H9 (cell line): Measurements from ENCODE around the gene ENO3. TPM values are rescaled to one million over a fixed set of nuclear protein-coding genes. Genes with fewer than 3 reads are reported as not detected.

Experiments used
- DNase-seq: peaks from one replicate; pipeline ENCODE4 v3.0.0-alpha.2; 2017
- H2AFZ ChIP-seq: one replicate; pipeline ENCODE4 v1.6.1; 2013; ENCODE audit warnings: mild to moderate bottlenecking, low read length, control low read depth, moderate library complexity
- H2AK5ac ChIP-seq: 2 replicates; pipeline ENCODE4 v1.6.1; 2013; ENCODE audit warnings: low read length, control low read depth, mixed read lengths; ENCODE audit not compliant: insufficient read length
- H2BK120ac ChIP-seq: one replicate; pipeline ENCODE4 v1.6.1; 2013; ENCODE audit warnings: low read depth, mild to moderate bottlenecking, low read length, control low read depth, inconsistent platforms; ENCODE audit not compliant: poor library complexity, severe bottlenecking
- H2BK12ac ChIP-seq: 2 replicates; pipeline ENCODE4 v1.6.1; 2013; ENCODE audit warnings: low read length, control low read depth, mixed read lengths, low read depth; ENCODE audit not compliant: insufficient read length
- H2BK15ac ChIP-seq: 2 replicates; pipeline ENCODE4 v1.6.1; 2013; ENCODE audit warnings: low read depth, low read length, control low read depth
- H2BK20ac ChIP-seq: one replicate; pipeline ENCODE4 v1.6.1; 2013; ENCODE audit warnings: low read depth, mild to moderate bottlenecking, low read length, control low read depth, inconsistent platforms; ENCODE audit not compliant: poor library complexity, severe bottlenecking
- H2BK5ac ChIP-seq: 2 replicates; pipeline ENCODE4 v1.6.1; 2013; ENCODE audit warnings: low read length, control low read depth, mixed read lengths; ENCODE audit not compliant: insufficient read length
- H3K14ac ChIP-seq: 2 replicates; pipeline ENCODE4 v1.6.1; 2013; ENCODE audit warnings: low read length, control low read depth; ENCODE audit not compliant: insufficient read depth
- H3K18ac ChIP-seq: 2 replicates; pipeline ENCODE4 v1.6.1; 2013; ENCODE audit warnings: low read depth, mild to moderate bottlenecking, mixed read lengths, low read length, control low read depth; ENCODE audit not compliant: insufficient read length
- H3K23ac ChIP-seq: 2 replicates; pipeline ENCODE4 v1.6.1; 2013; ENCODE audit warnings: low read length, control low read depth, mixed read lengths, low read depth; ENCODE audit not compliant: insufficient read length
- H3K23me2 ChIP-seq: 2 replicates; pipeline ENCODE4 v1.6.1; 2013; ENCODE audit warnings: low read depth, mild to moderate bottlenecking, mixed read lengths, low read length, control low read depth; ENCODE audit not compliant: insufficient read length, poor library complexity, severe bottlenecking
- H3K27ac ChIP-seq: 2 replicates; pipeline ENCODE4 v1.5.1; 2013; ENCODE audit warnings: low read length, control low read depth, mixed read lengths, low read depth; ENCODE audit not compliant: insufficient read length
- H3K27me3 ChIP-seq: 2 replicates; pipeline ENCODE4 v1.6.1; 2013; ENCODE audit warnings: low read length, control low read depth, inconsistent platforms; ENCODE audit not compliant: insufficient read depth
- H3K4ac ChIP-seq: 2 replicates; pipeline ENCODE4 v1.6.1; 2013; ENCODE audit warnings: low read depth, mild to moderate bottlenecking, control low read depth, inconsistent platforms, low read length, moderate library complexity
- H3K4me1 ChIP-seq: 2 replicates; pipeline ENCODE4 v1.6.1; 2013; ENCODE audit warnings: low read length, control low read depth, inconsistent platforms; ENCODE audit not compliant: insufficient read depth
- H3K4me2 ChIP-seq: 2 replicates; pipeline ENCODE4 v1.6.1; 2013; ENCODE audit warnings: low read length, control low read depth, mixed read lengths; ENCODE audit not compliant: insufficient read length, insufficient read depth
- H3K56ac ChIP-seq: 2 replicates; pipeline ENCODE4 v1.6.1; 2013; ENCODE audit warnings: low read depth, mild to moderate bottlenecking, mixed read lengths, low read length, control low read depth; ENCODE audit not compliant: insufficient read length
- H3K79me1 ChIP-seq: 2 replicates; pipeline ENCODE4 v1.6.1; 2013; ENCODE audit warnings: low read depth, mild to moderate bottlenecking, moderate library complexity, low read length, control low read depth, inconsistent platforms; ENCODE audit not compliant: insufficient read depth, poor library complexity, severe bottlenecking
- H3K79me2 ChIP-seq: 2 replicates; pipeline ENCODE4 v1.6.1; 2013; ENCODE audit warnings: low read length, control low read depth, inconsistent platforms; ENCODE audit not compliant: insufficient read depth
- H3K9ac ChIP-seq: 2 replicates; pipeline ENCODE4 v1.6.1; 2013; ENCODE audit warnings: low read length, control low read depth, mixed read lengths; ENCODE audit not compliant: insufficient read length; ENCODE audit errors: extremely low read depth
- H3K9me3 ChIP-seq: one replicate; pipeline ENCODE4 v1.6.1; 2013; ENCODE audit warnings: low read depth, low read length, inconsistent platforms; ENCODE audit not compliant: control insufficient read depth
- H3T11ph ChIP-seq: one replicate; pipeline ENCODE4 v1.6.1; 2013; ENCODE audit warnings: mild to moderate bottlenecking, low read length, control low read depth, inconsistent platforms
- H4K20me1 ChIP-seq: one replicate; pipeline ENCODE4 v1.6.1; 2013; ENCODE audit not compliant: control insufficient read depth, insufficient read length, insufficient read depth
- H4K5ac ChIP-seq: 2 replicates; pipeline ENCODE4 v1.6.1; 2013; ENCODE audit warnings: low read depth, mild to moderate bottlenecking, mixed read lengths, low read length, control low read depth; ENCODE audit not compliant: insufficient read length
- H4K8ac ChIP-seq: replicated peaks from 2 replicates; pipeline ENCODE4 v1.6.1; 2013; ENCODE audit warnings: low read length, control low read depth, mixed read lengths, low read depth; ENCODE audit not compliant: insufficient read length
- H4K91ac ChIP-seq: 2 replicates; pipeline ENCODE4 v1.6.1; 2013; ENCODE audit warnings: low read depth, mild to moderate bottlenecking, moderate library complexity, mixed read lengths, low read length, control low read depth; ENCODE audit not compliant: insufficient read length
- H3K27ac Mint-ChIP-seq, 3 experiments: 2 replicates in 2 of 3; 3 replicates in 1 of 3; pipeline ENCODE4 v1.8.0; 2020 to 2021; ENCODE audit warnings: mixed read lengths in 3 of 3, mild to moderate bottlenecking in 1 of 3, moderate library complexity in 1 of 3
- H3K27me3 Mint-ChIP-seq: 2 replicates; pipeline ENCODE4 v1.8.0; 2021; ENCODE audit warnings: low read depth, mild to moderate bottlenecking, moderate library complexity, mixed read lengths
- H3K36me3 Mint-ChIP-seq, 3 experiments: 2 replicates in 2 of 3; 3 replicates in 1 of 3; pipeline ENCODE4 v1.8.0; 2020 to 2021; ENCODE audit warnings: low read depth in 3 of 3, mixed read lengths in 3 of 3; ENCODE audit not compliant: insufficient read depth in 1 of 3
- H3K4me1 Mint-ChIP-seq, 2 experiments: 2 replicates each; pipeline ENCODE4 v1.8.0; 2020; ENCODE audit warnings: mixed read lengths in 2 of 2
- H3K4me3 Mint-ChIP-seq, 2 experiments: 2 replicates in 1 of 2; 3 replicates in 1 of 2; pipeline ENCODE4 v1.8.0; 2020 to 2021; ENCODE audit warnings: mild to moderate bottlenecking in 2 of 2, mixed read lengths in 2 of 2, moderate library complexity in 1 of 2
- H3K9me3 Mint-ChIP-seq, 2 experiments: 2 replicates in 1 of 2; 3 replicates in 1 of 2; pipeline ENCODE4 v1.8.0; 2020; ENCODE audit warnings: mild to moderate bottlenecking in 2 of 2, mixed read lengths in 2 of 2, moderate library complexity in 1 of 2
- CTCF ChIP-seq: fragments of 200-600 bp; sonication (generic); conservative IDR thresholded peaks from 3 replicates; pipeline ENCODE4 v1.8.0; 2021; ENCODE audit warnings: antibody characterized with exemption, mild to moderate bottlenecking
- WGBS: extraction: QIAGEN DNeasy Blood & Tissue Kit; methylation state at CpG from one replicate; pipeline ENCODE4 v1.1.7; 2013; ENCODE audit warnings: missing lambda C conversion rate, low lambda C conversion rate, mixed read lengths; ENCODE audit not compliant: insufficient read length; ENCODE audit errors: extremely low coverage; 5-methylcytosine and 5-hydroxymethylcytosine counted together
- total RNA-seq: library from RNA; stranded (reverse); gene quantifications from 2 replicates; pipeline ENCODE4 v1.2.1, GENCODE V29; 2021

ENO3 gene
- total RNA-seq, 1 experiment from 2014 or later: 25.4 TPM

DNA sequence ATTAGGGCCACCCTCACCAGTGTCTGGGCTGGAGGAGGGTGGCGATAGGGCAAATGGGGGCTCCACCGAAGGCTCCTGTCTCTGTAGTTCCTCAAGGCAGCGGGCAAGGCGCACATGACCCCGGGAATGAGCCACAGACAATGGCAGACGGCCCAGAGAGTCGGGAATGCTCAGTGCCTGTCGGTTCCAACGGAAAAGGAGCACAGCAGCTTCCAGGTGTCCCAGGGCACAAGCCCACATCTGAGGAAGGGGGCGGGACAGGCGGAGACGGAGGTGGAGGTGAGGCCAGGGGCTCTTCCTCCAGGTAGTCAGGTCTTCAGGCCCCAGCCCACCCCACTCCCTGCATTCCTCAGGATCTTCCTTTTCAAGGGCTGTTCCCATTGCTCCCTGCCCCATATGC, 21.8 kb downstream of the ENO3 start:
- no peak overlapping the region for H4K5ac ChIP-seq
- peak overlapping the region; percentile 83 to 98 (median 88); a peak in 6 of 7 replicates for H3K27ac Mint-ChIP-seq
- H3K4me3 Mint-ChIP-seq: peak overlapping the region in 1 of 2 experiments; percentile 73
- no peak overlapping the region for H3K23ac ChIP-seq
- no peaks in the 10 kb centered on the region for H4K20me1 ChIP-seq
- no CpG with 5 or more reads among the region's 12 CpGs for WGBS
- H3K27me3 ChIP-seq: peaks cover 16% of the 10 kb centered on the region; the same call in 1 of the 2 replicates
- H2BK120ac ChIP-seq: no peak overlapping the region
- H3T11ph ChIP-seq: no peak overlapping the region
- H3K4me1 Mint-ChIP-seq: peaks cover 31% of the 10 kb centered on the region in 2 experiments
- H3K9me3 Mint-ChIP-seq: no peaks in the 10 kb centered on the region
- no peak overlapping the region for H3K4ac ChIP-seq
- peak overlapping the region; percentile 2; the same call in 1 of the 2 replicates for H3K14ac ChIP-seq
- no peak overlapping the region for H2AFZ ChIP-seq
- peaks cover 20 to 46% (median 24%) of the 10 kb centered on the region in 3 experiments for H3K36me3 Mint-ChIP-seq
- H3K9ac ChIP-seq: no peak overlapping the region
- no peak overlapping the region for H3K27ac ChIP-seq
- H2BK15ac ChIP-seq: no peak overlapping the region
- no peak overlapping the region for H2BK5ac ChIP-seq
- peaks cover 2% of the 10 kb centered on the region; the same call in 1 of the 2 replicates for H3K79me2 ChIP-seq
- H3K27me3 Mint-ChIP-seq: peaks cover 48% of the 10 kb centered on the region
- H4K91ac ChIP-seq: no peak overlapping the region
- no peak for TF ChIP-seq CTCF
- no peaks in the 10 kb centered on the region for H3K79me1 ChIP-seq
- H3K9me3 ChIP-seq: no peaks in the 10 kb centered on the region
- no peak overlapping the region for H2BK20ac ChIP-seq
- peaks cover 15% of the 10 kb centered on the region for H3K23me2 ChIP-seq
- H3K56ac ChIP-seq: no peak overlapping the region
- H2BK12ac ChIP-seq: no peak overlapping the region
- H3K4me1 ChIP-seq: peaks cover 10% of the 10 kb centered on the region; the same call in 1 of the 2 replicates
- H3K18ac ChIP-seq: no peak overlapping the region
- peak overlapping the region; percentile 4 for H3K4me2 ChIP-seq
- H4K8ac ChIP-seq: no peak overlapping the region
- no peak overlapping the region for H2AK5ac ChIP-seq
- DNase-seq: peak; percentile 92
